Naive thymus-derived CD4-positive, alpha-beta T cell (primary cell): ENCODE results near the gene DENND1A. TPM values are rescaled to one million over a fixed set of nuclear protein-coding genes. Genes with fewer than 3 reads are reported as not detected.
"Not testable (repeated sequence)": the region's sequence is repeated elsewhere in the genome, so short reads cannot be mapped to it uniquely, and the experiment has no call there.

Experiments
- ATAC-seq: fragments of 150-1000 bp; cut with Tn5 transposase; 2 replicates; pipeline ENCODE4 v1.10.0; 2021; ENCODE audit warnings: mild to moderate bottlenecking, moderate library complexity
- CTCF ChIA-PET: fragments of 350-600 bp; sonication (Branson Sonifier 250); formaldehyde crosslinking; loops from one replicate; lab custom pipeline; 2021; ENCODE audit warnings: antibody characterized with exemption; lab: Charles Lee
- POLR2A ChIA-PET: fragments of 350-600 bp; sonication (Branson Sonifier 250); formaldehyde crosslinking; loops from one replicate; lab custom pipeline; 2021; ENCODE audit warnings: antibody characterized with exemption, inconsistent platforms; lab: Charles Lee
- DNase-seq, 9 donors: peaks; one replicate each; pipeline versions ENCODE4 v3.0.0 to v3.0.0-alpha.2; 2020 to 2022; ENCODE audit warnings: mixed read lengths in 1 of 9
- H3K27ac ChIP-seq: one replicate; pipeline ENCODE4 v1.7.0; 2013; ENCODE audit warnings: mild to moderate bottlenecking, low read depth, low read length, moderate library complexity
- H3K27me3 ChIP-seq, 2 donors: one replicate each; pipeline ENCODE4 v1.7.0; 2013; ENCODE audit warnings: low read length in 2 of 2, mild to moderate bottlenecking in 2 of 2, moderate library complexity in 2 of 2; ENCODE audit not compliant: control insufficient read depth in 2 of 2, insufficient read depth in 2 of 2
- H3K36me3 ChIP-seq, 3 experiments: 1 replicate in 2 of 3; 2 replicates in 1 of 3; pipeline ENCODE4 v1.7.0; 2013; ENCODE audit warnings: low read length in 3 of 3, mild to moderate bottlenecking in 3 of 3, moderate library complexity in 1 of 3; ENCODE audit not compliant: insufficient read depth in 3 of 3, control insufficient read depth in 2 of 3
- H3K4me1 ChIP-seq, 2 donors: one replicate each; pipeline ENCODE4 v1.7.0; 2013; ENCODE audit warnings: low read length in 2 of 2, mild to moderate bottlenecking in 2 of 2, moderate library complexity in 1 of 2; ENCODE audit not compliant: control insufficient read depth in 2 of 2, insufficient read depth in 2 of 2
- H3K4me3 ChIP-seq: 2 replicates; pipeline ENCODE4 v1.7.0; 2013; ENCODE audit warnings: mild to moderate bottlenecking, low read length
- H3K9me3 ChIP-seq, 3 experiments: 1 replicate in 2 of 3; 2 replicates in 1 of 3; pipeline ENCODE4 v1.7.0; 2013; ENCODE audit warnings: low read length in 3 of 3; ENCODE audit not compliant: control insufficient read depth in 2 of 3
- H3K27ac Mint-ChIP-seq, 9 donors: one replicate each; pipeline ENCODE4 v1.8.0; 2020 to 2022; ENCODE audit warnings: mixed read lengths in 9 of 9, mild to moderate bottlenecking in 8 of 9, moderate library complexity in 5 of 9, inconsistent platforms in 2 of 9
- H3K27me3 Mint-ChIP-seq, 5 donors: one replicate each; pipeline ENCODE4 v1.8.0; 2021 to 2022; ENCODE audit warnings: mixed read lengths in 5 of 5, mild to moderate bottlenecking in 1 of 5
- H3K36me3 Mint-ChIP-seq, 5 donors: one replicate each; pipeline ENCODE4 v1.8.0; 2020 to 2022; ENCODE audit warnings: mixed read lengths in 5 of 5, mild to moderate bottlenecking in 3 of 5, inconsistent platforms in 1 of 5
- H3K4me1 Mint-ChIP-seq, 7 donors: one replicate each; pipeline ENCODE4 v1.8.0; 2020 to 2022; ENCODE audit warnings: mixed read lengths in 7 of 7, mild to moderate bottlenecking in 3 of 7, inconsistent platforms in 1 of 7
- H3K4me3 Mint-ChIP-seq, 10 donors: one replicate each; pipeline ENCODE4 v1.8.0; 2020 to 2022; ENCODE audit warnings: mild to moderate bottlenecking in 10 of 10, mixed read lengths in 10 of 10, moderate library complexity in 6 of 10, inconsistent platforms in 2 of 10
- H3K9me3 Mint-ChIP-seq, 11 donors: one replicate each; pipeline ENCODE4 v1.8.0; 2020 to 2022; ENCODE audit warnings: mixed read lengths in 11 of 11, mild to moderate bottlenecking in 4 of 11, inconsistent platforms in 1 of 11, moderate library complexity in 1 of 11
- intact Hi-C, 2 donors: fragments of 100-400 bp; cut with micrococcal nuclease; formaldehyde crosslinking; loops; one replicate each; pipeline ENCODE4 v1.15.1; 2023
- polyA plus RNA-seq, 2 donors: library from polyadenylated mRNA; unstranded; fragments of 300-500 nt; fragmentation: Illumina TruSeq; gene quantifications; one replicate each; pipeline ENCODE4 v1.2.3, GENCODE V29; 2021
- total RNA-seq, 6 experiments: library from RNA in 5 of 6; stranded (reverse) in 5 of 6; gene quantifications; 1 replicate in 5 of 6; 2 replicates in 1 of 6; pipeline ENCODE4 v1.2.3 and lab custom pipeline; 2021 to 2026

The DENND1A gene
- total and polyA plus RNA-seq, 7 experiments from 2014 or later, result 4.6 to 41.1 (median 16.5) TPM

GRCh38 chr9:123885834-123886233 lies 44.1 kb downstream of the DENND1A start:
- peaks cover 6 to 28% (median 24%) of the 10 kb centered on the region in 7 donors for H3K4me1 Mint-ChIP-seq
- CTCF ChIA-PET, result interaction anchor here (1.1 kb wide), 1 partner anchor 14 kb away, joined by 3 read pairs; no protein-coding TSS in a partner anchor
- H3K9me3 ChIP-seq, H3K4me1 ChIP-seq, DNase-seq, H3K27ac ChIP-seq, POLR2A ChIA-PET, ATAC-seq, H3K27me3 Mint-ChIP-seq, H3K27me3 ChIP-seq, H3K36me3 ChIP-seq, H3K4me3 ChIP-seq, H3K9me3 Mint-ChIP-seq, H3K4me3 Mint-ChIP-seq, intact Hi-C loops, H3K27ac Mint-ChIP-seq: not testable (repeated sequence)
- peaks cover 2 to 32% (median 22%) of the 10 kb centered on the region in 5 donors for H3K36me3 Mint-ChIP-seq

GRCh38 chr9:123883634-123884033 lies 46.3 kb downstream of the DENND1A start:
- Histone ChIP-seq H3K27me3 (no peaks in the 10 kb centered on the region), H3K4me1 (no peaks in the 10 kb centered on the region), H3K9me3 (no peaks in the 10 kb centered on the region), H3K36me3 (no peaks in the 10 kb centered on the region), H3K4me3 (no peak overlapping the region), H3K27ac (no peak overlapping the region)
- H3K4me1 Mint-ChIP-seq, result peaks cover 6 to 28% (median 24%) of the 10 kb centered on the region in 7 donors
- ATAC-seq, result no peak
- intact Hi-C loops, result no loop called here
- ChIA-PET CTCF (no interaction called here), POLR2A (no interaction called here)
- peaks cover 4 to 24% (median 18%) of the 10 kb centered on the region in 5 donors for H3K36me3 Mint-ChIP-seq
- H3K27me3 Mint-ChIP-seq, result no peaks in the 10 kb centered on the region
- peaks cover 0 to 4% (median 0%) of the 10 kb centered on the region in 11 donors for H3K9me3 Mint-ChIP-seq
- no peak for DNase-seq
- no peak overlapping the region for H3K4me3 Mint-ChIP-seq
- no peak overlapping the region for H3K27ac Mint-ChIP-seq

GRCh38 chr9:123881604-123882003 lies 48.3 kb downstream of the DENND1A start:
- no peak overlapping the region for H3K4me3 Mint-ChIP-seq
- ChIA-PET POLR2A (no interaction called here), CTCF (no interaction called here)
- Histone ChIP-seq H3K27me3 (no peaks in the 10 kb centered on the region), H3K36me3 (peaks cover 0 to 3% (median 0%) of the 10 kb centered on the region in 3 experiments), H3K9me3 (no peaks in the 10 kb centered on the region), H3K4me1 (no peaks in the 10 kb centered on the region), H3K4me3 (no peak overlapping the region), H3K27ac (no peak overlapping the region)
- DNase-seq (no peak), ATAC-seq (no peak)
- H3K36me3 Mint-ChIP-seq, result peaks cover 0 to 17% (median 10%) of the 10 kb centered on the region in 5 donors
- peaks cover 6 to 28% (median 19%) of the 10 kb centered on the region in 7 donors for H3K4me1 Mint-ChIP-seq
- peak overlapping the region in 3 of 9 donors; percentile 1 to 19 (median 3) for H3K27ac Mint-ChIP-seq
- H3K9me3 Mint-ChIP-seq, result peaks cover 0 to 6% (median 0%) of the 10 kb centered on the region in 11 donors
- intact Hi-C loops, result no loop called here
- H3K27me3 Mint-ChIP-seq, result no peaks in the 10 kb centered on the region

- intact Hi-C loops, result no loop called here
- ATAC-seq, result no peak
These were observed 49.5 kb downstream of the DENND1A start for GRCh38 chr9:123880420-123880819.

GRCh38 chr9:123876750-123877149 lies 53.2 kb downstream of the DENND1A start:
- no peaks in the 10 kb centered on the region for H3K27me3 Mint-ChIP-seq
- ATAC-seq, result no peak

More at GRCh38 chr9:123880420-123880819, 49.5 kb downstream of the DENND1A start:
- H3K9me3 ChIP-seq, result no peaks in the 10 kb centered on the region
- H3K27me3 ChIP-seq, result no peaks in the 10 kb centered on the region
- ChIA-PET POLR2A (no interaction called here), CTCF (no interaction called here)
- no peak overlapping the region for H3K27ac ChIP-seq
- no peaks in the 10 kb centered on the region for H3K27me3 Mint-ChIP-seq
- H3K36me3 ChIP-seq, result peaks cover 0 to 9% (median 0%) of the 10 kb centered on the region in 3 experiments
- no peak for DNase-seq
- no peak overlapping the region for H3K27ac Mint-ChIP-seq
- no peaks in the 10 kb centered on the region for H3K4me1 ChIP-seq
- no peak overlapping the region for H3K4me3 Mint-ChIP-seq
- peaks cover 0 to 29% (median 18%) of the 10 kb centered on the region in 5 donors for H3K36me3 Mint-ChIP-seq
- H3K4me1 Mint-ChIP-seq, result peaks cover 6 to 28% (median 19%) of the 10 kb centered on the region in 7 donors
- peaks cover 0 to 6% (median 0%) of the 10 kb centered on the region in 11 donors for H3K9me3 Mint-ChIP-seq
- H3K4me3 ChIP-seq, result no peak overlapping the region

GRCh38 chr9:123872710-123873109 lies 57.2 kb downstream of the DENND1A start:
- peaks cover 0 to under 1% (median 0%) of the 10 kb centered on the region in 11 donors for H3K9me3 Mint-ChIP-seq
- CTCF ChIA-PET, result no interaction called here
- H3K27me3 ChIP-seq, result no peaks in the 10 kb centered on the region
- H3K27ac Mint-ChIP-seq, result no peak overlapping the region
- ATAC-seq (no peak), DNase-seq (no peak)
- peaks cover 0 to 4% of the 10 kb centered on the region in 2 donors for H3K4me1 ChIP-seq
- peaks cover 0 to 11% (median 0%) of the 10 kb centered on the region in 3 experiments for H3K36me3 ChIP-seq
- no peaks in the 10 kb centered on the region for H3K9me3 ChIP-seq
- no peak overlapping the region for H3K4me3 Mint-ChIP-seq
- no peak overlapping the region for H3K27ac ChIP-seq
- intact Hi-C loops, result no loop called here
- H3K4me1 Mint-ChIP-seq, result peaks cover 2 to 26% (median 12%) of the 10 kb centered on the region in 7 donors
- H3K4me3 ChIP-seq, result no peak overlapping the region
- H3K36me3 Mint-ChIP-seq, result peaks cover 7 to 29% (median 23%) of the 10 kb centered on the region in 5 donors
- no peaks in the 10 kb centered on the region for H3K27me3 Mint-ChIP-seq
- POLR2A ChIA-PET, result no interaction called here

More at GRCh38 chr9:123876750-123877149, 53.2 kb downstream of the DENND1A start:
- Histone ChIP-seq H3K27me3 (no peaks in the 10 kb centered on the region), H3K27ac (no peak overlapping the region), H3K36me3 (peaks cover 0 to 11% (median 0%) of the 10 kb centered on the region in 3 experiments), H3K4me1 (no peaks in the 10 kb centered on the region), H3K9me3 (no peaks in the 10 kb centered on the region), H3K4me3 (no peak overlapping the region)
- Mint-ChIP-seq H3K9me3 (peaks cover 0 to 6% (median 0%) of the 10 kb centered on the region in 11 donors), H3K36me3 (peaks cover 7 to 39% (median 23%) of the 10 kb centered on the region in 5 donors), H3K4me1 (peaks cover 2 to 8% (median 4%) of the 10 kb centered on the region in 7 donors), H3K4me3 (no peak overlapping the region), H3K27ac (no peak overlapping the region)
- intact Hi-C loops, result no loop called here
- CTCF ChIA-PET, result no interaction called here
- POLR2A ChIA-PET, result no interaction called here
- no peak for DNase-seq

GRCh38 chr9:123871781-123872180 lies 58.1 kb downstream of the DENND1A start:
- intact Hi-C loops, result no loop called here
- Mint-ChIP-seq H3K4me3 (no peak overlapping the region), H3K9me3 (peaks cover 0 to 3% (median 0%) of the 10 kb centered on the region in 11 donors), H3K4me1 (peaks cover 11 to 35% (median 21%) of the 10 kb centered on the region in 7 donors), H3K36me3 (peaks cover 7 to 27% (median 22%) of the 10 kb centered on the region in 5 donors), H3K27me3 (no peaks in the 10 kb centered on the region), H3K27ac (peak overlapping the region in 1 of 9 donors; percentile 30)
- Histone ChIP-seq H3K9me3 (no peaks in the 10 kb centered on the region), H3K27me3 (no peaks in the 10 kb centered on the region), H3K27ac (no peak overlapping the region), H3K4me3 (no peak overlapping the region), H3K36me3 (peaks cover 0 to 10% (median 0%) of the 10 kb centered on the region in 3 experiments), H3K4me1 (peaks cover 0 to 13% of the 10 kb centered on the region in 2 donors)
- ChIA-PET POLR2A (no interaction called here), CTCF (interaction anchor here (0.8 kb wide), 1 partner anchor 14 kb away, joined by 3 read pairs; no protein-coding TSS in a partner anchor)
- DNase-seq (no peak), ATAC-seq (no peak)
